IMR-90 (cell line): ENCODE results near the gene LRRC72. TPM values are rescaled to one million over a fixed set of nuclear protein-coding genes. Genes with fewer than 3 reads are reported as not detected.
A peak's percentile ranks its signal among the peaks of the same experiment; 100 is the strongest.

ENCODE experiments used
- ATAC-seq: fragments of 200-7000 bp; cut with Tn5 transposase; 2 replicates; pipeline ENCODE4 v1.9.1; 2020; ENCODE audit warnings: low read depth, mild to moderate bottlenecking, moderate library complexity
- BruUV-seq: library from RNA; stranded (reverse); fragments of 400-500 nt; replicated peaks from 2 replicates; lab custom pipeline; 2021; lab: Mats Ljungman, UMichigan
- CTCF ChIA-PET: fragments of 300-600 bp; formaldehyde crosslinking; extraction: SDS; loops from one replicate; lab custom pipeline; 2021; ENCODE audit warnings: antibody characterized with exemption; lab: Yijun Ruan, JAX
- POLR2A ChIA-PET: fragments of 300-600 bp; sonication (Branson Sonifier 250); formaldehyde crosslinking; loops from one replicate; lab custom pipeline; 2022; ENCODE audit warnings: antibody characterized with exemption; ENCODE audit not compliant: unreplicated experiment; lab: Charles Lee
- DNase-seq: peaks from one replicate; pipeline ENCODE4 v3.0.0; 2013
- H2AFZ ChIP-seq: replicated peaks from 2 replicates; pipeline ENCODE3; 2013; ENCODE audit warnings: low read length, mild to moderate bottlenecking; ENCODE audit not compliant: poor library complexity
- H2AK5ac ChIP-seq: 2 replicates; pipeline ENCODE4 v1.6.1; 2013; ENCODE audit warnings: low read depth, low read length, inconsistent platforms
- H2AK9ac ChIP-seq: replicated peaks from 2 replicates; pipeline ENCODE3; 2013; ENCODE audit warnings: mild to moderate bottlenecking, low read depth, low read length, moderate library complexity; ENCODE audit not compliant: poor library complexity
- H2BK120ac ChIP-seq: 2 replicates; pipeline ENCODE4 v1.6.1; 2013; ENCODE audit warnings: low read depth, low read length, inconsistent platforms
- H2BK15ac ChIP-seq: 3 replicates; pipeline ENCODE4 v1.6.1; 2013; ENCODE audit warnings: low read depth, low read length, inconsistent platforms
- H2BK20ac ChIP-seq: 2 replicates; pipeline ENCODE4 v1.6.1; 2013; ENCODE audit warnings: low read depth, mild to moderate bottlenecking, inconsistent platforms, low read length, moderate library complexity
- H2BK5ac ChIP-seq: 2 replicates; pipeline ENCODE4 v1.6.1; 2013; ENCODE audit warnings: mild to moderate bottlenecking, low read depth, low read length, inconsistent platforms; ENCODE audit not compliant: poor library complexity, severe bottlenecking
- H3K14ac ChIP-seq: replicated peaks from 2 replicates; pipeline ENCODE4 v1.6.1; 2013; ENCODE audit warnings: low read depth, low read length, inconsistent platforms
- H3K18ac ChIP-seq: 2 replicates; pipeline ENCODE4 v1.6.1; 2013; ENCODE audit warnings: low read depth, low read length, control low read depth
- H3K23ac ChIP-seq: 2 replicates; pipeline ENCODE4 v1.6.1; 2013; ENCODE audit warnings: low read depth, low read length, inconsistent platforms
- H3K27ac ChIP-seq: 2 replicates; pipeline ENCODE4 v1.5.1; 2013; ENCODE audit warnings: mild to moderate bottlenecking, control low read depth, low read length; ENCODE audit not compliant: insufficient read depth
- H3K27me3 ChIP-seq: 2 replicates; pipeline ENCODE4 v1.6.1; 2013; ENCODE audit warnings: low read length; ENCODE audit not compliant: control insufficient read depth, insufficient read depth
- H3K36me3 ChIP-seq: 2 replicates; pipeline ENCODE4 v1.6.1; 2013; ENCODE audit warnings: low read length, mixed read lengths; ENCODE audit not compliant: control insufficient read depth, insufficient read depth
- H3K4ac ChIP-seq: 2 replicates; pipeline ENCODE4 v1.6.1; 2013; ENCODE audit warnings: low read depth, low read length, inconsistent platforms
- H3K4me1 ChIP-seq: 2 replicates; pipeline ENCODE4 v1.6.1; 2013; ENCODE audit warnings: low read length, mixed read lengths; ENCODE audit not compliant: control insufficient read depth, insufficient read depth
- H3K4me2 ChIP-seq: 2 replicates; pipeline ENCODE4 v1.6.1; 2013; ENCODE audit warnings: low read depth, mild to moderate bottlenecking, control low read depth, low read length, moderate library complexity
- H3K4me3 ChIP-seq: 2 replicates; pipeline ENCODE4 v1.5.1; 2013; ENCODE audit warnings: low read depth, mild to moderate bottlenecking, control low read depth, low read length, moderate library complexity; ENCODE audit not compliant: insufficient read depth
- H3K56ac ChIP-seq: 2 replicates; pipeline ENCODE4 v1.6.1; 2013; ENCODE audit warnings: low read length, inconsistent platforms; ENCODE audit not compliant: insufficient read depth; ENCODE audit errors: extremely low read depth
- H3K79me1 ChIP-seq, 2 experiments: 2 replicates each; pipeline ENCODE4 v1.6.1; 2013; ENCODE audit warnings: low read length in 2 of 2, inconsistent platforms in 1 of 2, low read depth in 1 of 2
- H3K9ac ChIP-seq: 2 replicates; pipeline ENCODE4 v1.6.1; 2013; ENCODE audit warnings: low read depth, low read length, control low read depth
- H3K9me1 ChIP-seq: 2 replicates; pipeline ENCODE4 v1.6.1; 2013; ENCODE audit warnings: low read length, inconsistent platforms; ENCODE audit not compliant: insufficient read depth
- H3K9me3 ChIP-seq: 2 replicates; pipeline ENCODE4 v1.6.1; 2013; ENCODE audit warnings: low read length; ENCODE audit not compliant: control insufficient read depth, insufficient read depth
- H4K20me1 ChIP-seq: 2 replicates; pipeline ENCODE4 v1.6.1; 2013; ENCODE audit warnings: low read length, inconsistent platforms; ENCODE audit not compliant: insufficient read depth
- H4K5ac ChIP-seq: 2 replicates; pipeline ENCODE4 v1.6.1; 2013; ENCODE audit warnings: mild to moderate bottlenecking, low read depth, low read length, control low read depth
- H4K8ac ChIP-seq, 2 experiments: 2 replicates each; pipeline ENCODE4 v1.6.1; 2013; ENCODE audit warnings: low read depth in 2 of 2, low read length in 2 of 2, control low read depth in 1 of 2, inconsistent platforms in 1 of 2
- H4K91ac ChIP-seq: 2 replicates; pipeline ENCODE4 v1.6.1; 2013; ENCODE audit warnings: low read depth, low read length, inconsistent platforms; ENCODE audit not compliant: insufficient read depth
- BHLHE40 ChIP-seq: fragments of 150-350 bp; IDR thresholded peaks from 2 replicates; pipeline ENCODE4 v1.6.1; 2016; ENCODE audit warnings: mild to moderate bottlenecking, low read depth, low read length
- CEBPB ChIP-seq: IDR thresholded peaks from 2 replicates; pipeline ENCODE4 v1.6.1; 2012; ENCODE audit warnings: low read depth, low read length, improper control_type of control experiment
- CHD1 ChIP-seq: IDR thresholded peaks from 2 replicates; pipeline ENCODE4 v1.6.1; 2012; ENCODE audit warnings: low read depth, low read length, improper control_type of control experiment
- CTCF ChIP-seq: conservative IDR thresholded peaks from 2 replicates; pipeline ENCODE4 v1.5.1; 2012; ENCODE audit warnings: mild to moderate bottlenecking, low read depth, low read length, improper control_type of control experiment
- ELK1 ChIP-seq: fragments of 150-350 bp; IDR thresholded peaks from 2 replicates; pipeline ENCODE4 v1.6.1; 2016; ENCODE audit warnings: low read depth, mild to moderate bottlenecking, low read length, moderate library complexity, borderline replicate concordance
- FOS ChIP-seq: fragments of 150-350 bp; IDR thresholded peaks from 2 replicates; pipeline ENCODE4 v1.6.1; 2016; ENCODE audit warnings: low read depth, low read length
- MAFK ChIP-seq: IDR thresholded peaks from 2 replicates; pipeline ENCODE4 v1.6.1; 2012; ENCODE audit warnings: low read depth, low read length, improper control_type of control experiment
- MAZ ChIP-seq: IDR thresholded peaks from 2 replicates; pipeline ENCODE4 v1.6.1; 2012; ENCODE audit warnings: low read depth, mild to moderate bottlenecking, low read length, improper control_type of control experiment, moderate library complexity, borderline replicate concordance
- MXI1 ChIP-seq: IDR thresholded peaks from 2 replicates; pipeline ENCODE4 v1.6.1; 2012; ENCODE audit warnings: low read depth, mild to moderate bottlenecking, low read length, moderate library complexity, borderline replicate concordance
- NFE2L2 ChIP-seq: fragments of 150-350 bp; IDR thresholded peaks from 2 replicates; pipeline ENCODE4 v1.6.1; 2016; ENCODE audit warnings: low read depth, mild to moderate bottlenecking, low read length
- POLR2A ChIP-seq: IDR thresholded peaks from 2 replicates; pipeline ENCODE4 v1.6.1; 2012; ENCODE audit warnings: mild to moderate bottlenecking, low read depth, low read length
- RAD21 ChIP-seq: IDR thresholded peaks from 2 replicates; pipeline ENCODE4 v1.6.1; 2012; ENCODE audit warnings: low read length, improper control_type of control experiment
- RCOR1 ChIP-seq: IDR thresholded peaks from 2 replicates; pipeline ENCODE4 v1.6.1; 2012; ENCODE audit warnings: mild to moderate bottlenecking, low read length, improper control_type of control experiment; ENCODE audit not compliant: insufficient replicate concordance
- RFX5 ChIP-seq: IDR thresholded peaks from 2 replicates; pipeline ENCODE4 v1.8.0; 2012; ENCODE audit warnings: low read depth, mild to moderate bottlenecking, low read length, moderate library complexity
- SMC3 ChIP-seq: fragments of 150-350 bp; IDR thresholded peaks from 2 replicates; pipeline ENCODE4 v1.6.1; 2016; ENCODE audit warnings: low read depth, mild to moderate bottlenecking, antibody characterized with exemption, low read length, moderate library complexity
- USF2 ChIP-seq: fragments of 150-350 bp; IDR thresholded peaks from 2 replicates; pipeline ENCODE4 v1.6.1; 2017; ENCODE audit warnings: mild to moderate bottlenecking, antibody characterized with exemption, low read length, low read depth
- WGBS, 2 experiments: methylation state at CpG; one replicate each; pipeline versions ENCODE4 v1.1.5 to v1.1.7; 2013; ENCODE audit warnings: missing lambda C conversion rate in 2 of 2; ENCODE audit not compliant: insufficient read length in 1 of 2; ENCODE audit errors: extremely low coverage in 2 of 2; 5-methylcytosine and 5-hydroxymethylcytosine counted together
- dilution Hi-C: fragments of 300-500 bp; cut with HindIII; formaldehyde crosslinking; loops from one replicate; pipeline ENCODE4 v1.14.3; 2018; ENCODE audit warnings: low sequenced_read_pairs; ENCODE audit not compliant: unreplicated experiment
- in situ Hi-C: fragments of 300-500 bp; cut with MboI; formaldehyde crosslinking; loops from 3 replicates; pipeline ENCODE4 v1.14.3; 2019; ENCODE audit warnings: low sequenced_read_pairs, inconsistent platforms, mixed read lengths
- intact Hi-C: fragments of 100-400 bp; cut with micrococcal nuclease; formaldehyde crosslinking; loops from 2 replicates; pipeline ENCODE4 v1.10.0; 2022
- polyA plus RNA-seq, 3 experiments: library from polyadenylated mRNA; depleted of rRNA; stranded (reverse); fragments of >200 nt; gene quantifications; 2 replicates each; pipeline ENCODE4 v1.2.3, GENCODE V29; 2012; ENCODE audit warnings: low replicate concordance in 1 of 3
- total RNA-seq: library from RNA; depleted of rRNA; stranded (reverse); fragments of >200 nt; gene quantifications from 2 replicates; pipeline ENCODE4 v1.2.3, GENCODE V29; 2012

The LRRC72 gene
- total and polyA plus RNA-seq, 2 of the 4 experiments (the other 2 are of a cell fraction), result not detected

- Histone ChIP-seq H3K9me1 (0 out of 2 replicates have a peak, but pooled peaks cover 3% of the 10 kb centered on the region), H4K20me1 (no peaks in the 10 kb centered on the region), H3K79me1 (no peaks in the 10 kb centered on the region), H2AK9ac (no peak overlapping the region), H3K36me3 (no peaks in the 10 kb centered on the region), H2AK5ac (no peak overlapping the region), H3K14ac (no peak overlapping the region), H3K4ac (no peak overlapping the region), H2BK5ac (no peak overlapping the region), H3K4me1 (peaks cover 3% of the 10 kb centered on the region), H3K27me3 (no peaks in the 10 kb centered on the region), H3K4me3 (no peak overlapping the region), H4K8ac (no peak overlapping the region), H2BK120ac (no peak overlapping the region), H3K56ac (no peak overlapping the region), H3K18ac (no peak overlapping the region), H3K9me3 (no peaks in the 10 kb centered on the region), H3K23ac (no peak overlapping the region), H4K91ac (no peak overlapping the region), H2AFZ (no peak overlapping the region), H3K27ac (no peak overlapping the region), H3K9ac (no peak overlapping the region), H2BK15ac (no peak overlapping the region), H4K5ac (no peak overlapping the region), H3K4me2 (peak overlapping the region; percentile 35; the same call in 1 of the 2 replicates), H2BK20ac (no peak overlapping the region)
- BruUV-seq, result no TSS peak
- 20% methylated on average over 1 of the region's 7 CpGs; no CpG with 5 or more reads in 1 of the 2 experiments for WGBS, 2 experiments
- POLR2A ChIA-PET, result no interaction called here
- no peak for ATAC-seq
- dilution Hi-C loops, result no loop called here
- in situ Hi-C loops, result no loop called here
- DNase-seq, result peak; percentile 22
- intact Hi-C loops, result no loop called here
- CTCF ChIA-PET, result no interaction called here
- TF ChIP-seq RAD21 (no peak), RFX5 (no peak), FOS (no peak), SMC3 (no peak), ELK1 (no peak), RCOR1 (no peak), MAZ (no peak), POLR2A (no peak), MAFK (no peak), CTCF (no peak), MXI1 (no peak), CEBPB (no peak), USF2 (no peak), CHD1 (no peak), BHLHE40 (no peak), NFE2L2 (no peak)
Observed at GRCh38 chr7:16479591-16479990, 47.0 kb upstream of the LRRC72 start.
